Smooth muscle cell of the umbilical artery (primary cell): ENCODE results near the gene EPDR1. TPM values are rescaled to one million over a fixed set of nuclear protein-coding genes. Genes with fewer than 3 reads are reported as not detected.

Experiments used
- total RNA-seq: library from RNA; depleted of rRNA; stranded (reverse); fragments of >200 nt; gene quantifications from 2 replicates; pipeline ENCODE4 v1.2.3, GENCODE V29; 2014

Gene EPDR1
- total RNA-seq, result 21.7 and 32.8 TPM in 2 replicates

GRCh38 chr7:37920305-37920848, at the start of gene EPDR1:
Gene EPDR1 (plus strand): TSS chr7:37920640. CDS start chr7:37920940, 300 bp downstream.

GRCh38 chr7:37916673-37917660, 3.5 kb upstream of the EPDR1 start, which contains the start of gene SFRP4:
Gene SFRP4 (minus strand): TSS chr7:37916817. CDS start chr7:37916537, 280 bp downstream.

Other genes with a start within 250 kb of the EPDR1 start
- not detected in 2 replicates for gene GPR141, start 236.9 kb upstream of the EPDR1 start, total RNA-seq
- not detected in 2 replicates for gene NME8, start 72.0 kb upstream of the EPDR1 start, total RNA-seq
- gene SFRP4, start 3.8 kb upstream of the EPDR1 start, total RNA-seq, result 0.14 and 0.89 TPM in 2 replicates